AG04450 (cell line): ENCODE data around the gene LAIR2. TPM values are rescaled to one million over a fixed set of nuclear protein-coding genes. Genes with fewer than 3 reads are reported as not detected.
A peak's percentile ranks its signal among the peaks of the same experiment; 100 is the strongest.

Experiments used
- CTCF ChIA-PET: fragments of 300-600, 350-600 bp; formaldehyde crosslinking; extraction: SDS; loops from one replicate; lab custom pipeline; 2022; ENCODE audit warnings: antibody characterized with exemption, inconsistent platforms; lab: Charles Lee
- POLR2A ChIA-PET: fragments of 350-600 bp; formaldehyde crosslinking; extraction: SDS; loops from one replicate; lab custom pipeline; 2021; ENCODE audit warnings: antibody characterized with exemption, inconsistent platforms; lab: Yijun Ruan, JAX
- DNase-seq: peaks from one replicate; pipeline ENCODE4 v3.0.0-alpha.2; 2011; ENCODE audit warnings: low read depth, low spot score
- H3K27ac ChIP-seq: one replicate; pipeline ENCODE4 v1.5.1; 2012; ENCODE audit warnings: low read depth, low read length, control low read depth
- H3K27me3 ChIP-seq: one replicate; pipeline ENCODE4 v1.6.0; 2012; ENCODE audit warnings: low read length; ENCODE audit not compliant: control insufficient read depth, insufficient read depth
- H3K4me3 ChIP-seq: 2 replicates; pipeline ENCODE4 v1.5.1; 2011; ENCODE audit warnings: mild to moderate bottlenecking, low read depth, low read length, control low read depth
- H3K9me3 ChIP-seq: 2 replicates; pipeline ENCODE4 v1.5.1; 2012; ENCODE audit warnings: low read length; ENCODE audit not compliant: control insufficient read depth, insufficient read depth
- polyA plus RNA-seq: library from polyadenylated mRNA; depleted of rRNA; stranded (reverse); fragments of >200 nt; gene quantifications from 2 replicates; pipeline ENCODE4 v1.2.3, GENCODE V29; 2011
- TF ChIP-seq, protein P1 (sequence below): IDR thresholded peaks from 2 replicates; pipeline ENCODE4 v1.5.1; 2011; ENCODE audit warnings: low read depth, low read length, control low read depth, inconsistent platforms

The LAIR2 gene
- polyA plus RNA-seq, 1 experiment, result not detected

DNA sequence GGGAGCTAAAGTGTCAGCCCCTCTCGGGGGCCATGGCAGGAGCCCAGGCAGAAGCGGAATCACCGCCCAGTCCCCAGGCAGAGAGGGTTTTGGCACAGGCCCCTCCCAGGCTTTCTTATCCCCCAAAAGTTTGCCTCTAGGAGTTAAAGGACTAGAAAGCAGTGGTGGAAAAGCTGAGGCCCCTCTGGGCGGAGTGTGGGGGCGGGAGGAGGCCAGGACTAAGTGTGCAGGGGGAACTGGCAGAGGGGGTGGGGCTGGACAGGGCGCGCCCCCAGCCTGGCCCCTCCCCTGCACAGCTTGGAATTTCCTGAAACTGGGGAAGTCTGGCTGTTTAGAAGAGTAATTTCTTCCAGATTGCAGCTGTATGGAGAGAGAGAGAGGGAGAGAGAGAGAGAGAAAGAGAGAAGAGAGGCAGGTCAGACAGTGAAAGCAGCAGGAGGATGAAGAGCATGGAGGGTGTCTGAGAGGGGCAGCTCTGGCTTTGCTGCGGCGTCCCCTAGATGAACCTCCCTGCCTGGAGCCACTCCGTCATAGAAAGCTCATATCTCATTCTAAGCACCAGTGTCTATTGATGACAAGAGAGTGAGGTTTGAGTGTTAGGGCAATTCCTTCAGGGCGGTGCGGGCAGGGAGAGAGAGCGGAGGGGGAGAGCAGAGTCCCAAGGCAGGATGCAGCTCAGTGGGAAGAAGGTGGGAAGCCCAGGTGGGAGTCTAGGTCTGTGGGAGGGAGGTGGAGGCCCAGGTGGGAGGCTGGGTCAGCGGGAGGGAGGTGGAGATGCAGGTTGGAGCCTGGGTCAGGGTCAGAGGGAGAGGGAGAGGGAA lies 29.4 kb upstream of the LAIR2 start, which contains the start of gene CDC42EP5:
TSS of gene CDC42EP5 (minus strand) at position 226 of the 821 bp plus-strand sequence. CDS start 7,749 bp downstream, outside the sequence.
- peak; percentile 71 for DNase-seq
- H3K9me3 ChIP-seq, result no peaks in the 10 kb centered on the region
- peak within 1 kb of the TSS; percentile 70 for H3K4me3 ChIP-seq
- POLR2A ChIA-PET, result interaction anchor here (0.7 to 1.4 kb wide), 7 partner anchors 10 to 989 kb away, joined by 3 to 19 read pairs (median 4); partner anchors contain the start of genes LENG8, LENG9, MBOAT7 and PPP1R12C
- H3K27me3 ChIP-seq, result no peaks in the 10 kb centered on the region
- TF ChIP-seq, protein P1, sequence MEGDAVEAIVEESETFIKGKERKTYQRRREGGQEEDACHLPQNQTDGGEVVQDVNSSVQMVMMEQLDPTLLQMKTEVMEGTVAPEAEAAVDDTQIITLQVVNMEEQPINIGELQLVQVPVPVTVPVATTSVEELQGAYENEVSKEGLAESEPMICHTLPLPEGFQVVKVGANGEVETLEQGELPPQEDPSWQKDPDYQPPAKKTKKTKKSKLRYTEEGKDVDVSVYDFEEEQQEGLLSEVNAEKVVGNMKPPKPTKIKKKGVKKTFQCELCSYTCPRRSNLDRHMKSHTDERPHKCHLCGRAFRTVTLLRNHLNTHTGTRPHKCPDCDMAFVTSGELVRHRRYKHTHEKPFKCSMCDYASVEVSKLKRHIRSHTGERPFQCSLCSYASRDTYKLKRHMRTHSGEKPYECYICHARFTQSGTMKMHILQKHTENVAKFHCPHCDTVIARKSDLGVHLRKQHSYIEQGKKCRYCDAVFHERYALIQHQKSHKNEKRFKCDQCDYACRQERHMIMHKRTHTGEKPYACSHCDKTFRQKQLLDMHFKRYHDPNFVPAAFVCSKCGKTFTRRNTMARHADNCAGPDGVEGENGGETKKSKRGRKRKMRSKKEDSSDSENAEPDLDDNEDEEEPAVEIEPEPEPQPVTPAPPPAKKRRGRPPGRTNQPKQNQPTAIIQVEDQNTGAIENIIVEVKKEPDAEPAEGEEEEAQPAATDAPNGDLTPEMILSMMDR, result no peak
- peak within 1 kb of the TSS; percentile 82 for H3K27ac ChIP-seq
- CTCF ChIA-PET, result interaction anchor here (0.9 kb wide), 1 partner anchor 8 kb away, joined by 3 read pairs; no protein-coding TSS in a partner anchor

DNA sequence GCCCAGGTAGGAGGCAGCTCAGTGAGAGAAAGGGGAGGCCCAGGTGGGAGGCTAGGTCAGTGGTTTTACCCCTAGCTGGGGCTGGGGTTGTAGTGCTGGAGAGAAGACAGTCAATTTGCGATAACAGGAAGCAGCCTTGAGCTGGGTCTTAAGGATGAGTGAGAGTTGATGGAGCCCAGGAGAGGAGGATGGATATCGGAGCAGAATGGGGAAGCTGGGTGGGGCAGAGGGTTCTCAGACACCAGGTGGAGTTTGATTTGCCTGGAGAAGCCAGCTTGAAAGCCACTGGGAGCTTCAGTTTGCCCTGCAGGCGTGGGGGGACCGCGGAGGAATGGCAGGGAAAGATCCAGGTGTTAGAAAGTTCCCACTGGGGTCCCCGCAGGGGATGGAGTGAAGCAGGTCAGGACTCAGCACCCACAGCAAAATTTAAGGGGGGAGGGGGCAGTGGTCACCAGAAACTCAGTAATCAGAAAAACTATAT lies 28.7 kb upstream of the LAIR2 start:
- POLR2A ChIA-PET, result interaction anchor here (0.9 to 1.4 kb wide), 3 partner anchors 10 to 644 kb away, joined by 3 to 19 read pairs (median 10); partner anchors contain the start of genes LENG8, LENG9 and PPP1R12C
- Histone ChIP-seq H3K27ac (peak overlapping the region; percentile 82), H3K4me3 (peak overlapping the region; percentile 70), H3K9me3 (no peaks in the 10 kb centered on the region), H3K27me3 (no peaks in the 10 kb centered on the region)
- CTCF ChIA-PET, result no interaction called here
- no peak for DNase-seq
- TF ChIP-seq, protein P1, result no peak

DNA sequence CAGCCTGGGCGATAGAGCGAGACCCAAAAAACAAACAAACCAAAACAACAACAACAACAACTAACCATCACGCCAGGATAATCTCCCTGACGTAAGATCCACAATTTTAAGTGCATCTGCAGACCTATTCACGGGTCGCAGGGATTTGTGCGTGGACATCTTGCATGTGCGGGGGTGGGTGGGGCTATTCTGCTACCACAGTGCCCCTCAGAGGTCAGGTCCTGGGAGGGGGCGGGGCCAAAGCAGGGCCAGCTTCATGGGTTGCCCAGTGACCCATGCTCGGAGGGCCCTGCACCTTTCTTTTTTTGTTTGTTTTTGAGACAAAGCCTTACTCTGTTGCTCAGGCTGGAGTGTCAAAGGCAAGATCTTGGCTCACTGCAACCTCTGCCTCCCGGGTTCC lies 26.9 kb upstream of the LAIR2 start:
- DNase-seq, result no peak
- CTCF ChIA-PET, result no interaction called here

DNA sequence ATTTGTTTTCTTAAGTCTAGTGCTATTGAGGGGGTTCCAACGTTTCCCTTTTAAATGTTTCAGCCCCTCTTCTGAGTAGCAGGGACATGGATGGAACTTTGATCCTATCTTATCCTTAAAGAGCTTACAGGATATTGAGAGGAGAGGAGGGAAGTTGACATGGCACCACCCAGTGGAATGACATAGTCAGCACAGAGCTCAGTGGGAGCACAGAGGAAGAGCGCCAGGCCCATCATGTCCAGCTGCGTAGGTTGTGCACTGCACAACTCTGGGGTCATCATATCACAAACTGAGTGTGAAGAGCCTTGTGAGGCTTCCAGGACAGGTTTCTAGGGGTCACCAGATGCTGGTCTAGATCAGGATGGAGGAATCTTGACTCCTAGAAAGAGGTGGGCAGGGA lies 25.0 kb upstream of the LAIR2 start:
- ChIA-PET POLR2A (no interaction called here), CTCF (interaction anchor here (1.1 to 3.1 kb wide), 6 partner anchors 12 to 941 kb away, joined by 3 to 33 read pairs (median 4); no protein-coding TSS in a partner anchor)
- DNase-seq, result no peak
- H3K27ac ChIP-seq, result no peak overlapping the region
- no peaks in the 10 kb centered on the region for H3K9me3 ChIP-seq
- no peaks in the 10 kb centered on the region for H3K27me3 ChIP-seq
- H3K4me3 ChIP-seq, result no peak overlapping the region
- TF ChIP-seq, protein P1, result peak; percentile 8; the same call in 1 of the 2 replicates

More for the DNA sequence above, 26.9 kb upstream of the LAIR2 start:
- TF ChIP-seq, protein P1, result no peak
- POLR2A ChIA-PET, result no interaction called here
- Histone ChIP-seq H3K4me3 (no peak overlapping the region), H3K9me3 (no peaks in the 10 kb centered on the region), H3K27me3 (no peaks in the 10 kb centered on the region), H3K27ac (no peak overlapping the region)
